T-helper 1 cell (primary cell): Measurements from ENCODE around the gene KRTAP10-5.
"Not testable (repeated sequence)": the region's sequence is repeated elsewhere in the genome, so short reads cannot be mapped to it uniquely, and the experiment has no call there.

ENCODE experiments used
- DNase-seq, 5 donors: peaks; one replicate each; pipeline ENCODE4 v3.0.0-alpha.2; 2012 to 2020

The KRTAP10-5 gene

GRCh38 chr21:44610157-44610843 lies 29.9 kb upstream of the KRTAP10-5 start:
- DNase-seq, result not testable (repeated sequence)

GRCh38 chr21:44609193-44609592 lies 28.8 kb upstream of the KRTAP10-5 start:
- no peak for DNase-seq

GRCh38 chr21:44606495-44606894 lies 26.1 kb upstream of the KRTAP10-5 start:
- no peak for DNase-seq

- no peak for DNase-seq
These were observed 23.5 kb upstream of the KRTAP10-5 start for GRCh38 chr21:44603911-44604310.

GRCh38 chr21:44603109-44603875 lies 22.9 kb upstream of the KRTAP10-5 start:
- no peak for DNase-seq

GRCh38 chr21:44602463-44602850 lies 22.1 kb upstream of the KRTAP10-5 start:
- DNase-seq, result no peak

- no peak for DNase-seq
These were observed 21.4 kb upstream of the KRTAP10-5 start for GRCh38 chr21:44601596-44602462.

- not testable (repeated sequence) for DNase-seq
These were observed 20.7 kb upstream of the KRTAP10-5 start for GRCh38 chr21:44601091-44601490.

GRCh38 chr21:44600118-44600978 lies 19.9 kb upstream of the KRTAP10-5 start, which contains the start of gene KRTAP10-7:
Gene KRTAP10-7, plus strand, starts transcription at chr21:44600597. Its CDS starts 25 bp downstream, at chr21:44600622.
- not testable (repeated sequence) for DNase-seq

GRCh38 chr21:44599264-44600029 lies 19.0 kb upstream of the KRTAP10-5 start:
- DNase-seq, result no peak

- DNase-seq, result no peak
These were observed 17.7 kb upstream of the KRTAP10-5 start for GRCh38 chr21:44598061-44598460.

- no peak for DNase-seq
These were observed 15.8 kb upstream of the KRTAP10-5 start for GRCh38 chr21:44596068-44596725.

GRCh38 chr21:44595524-44595923 lies 15.1 kb upstream of the KRTAP10-5 start:
- DNase-seq, result no peak

GRCh38 chr21:44594406-44594916 lies 14.1 kb upstream of the KRTAP10-5 start:
- DNase-seq, result no peak

GRCh38 chr21:44593598-44594405 lies 13.4 kb upstream of the KRTAP10-5 start:
- DNase-seq, result no peak

GRCh38 chr21:44592446-44593311 lies 12.3 kb upstream of the KRTAP10-5 start, which contains the start of gene KRTAP10-6:
Gene KRTAP10-6, minus strand, starts transcription at chr21:44592505. Its CDS starts 21 bp downstream, at chr21:44592484.
- DNase-seq, result no peak

GRCh38 chr21:44591801-44592130 lies 11.4 kb upstream of the KRTAP10-5 start:
- DNase-seq, result not testable (repeated sequence)
